ENCODE data around the gene ITGAE. TPM values are rescaled to one million over a fixed set of nuclear protein-coding genes. Genes with fewer than 3 reads are reported as not detected.
A peak's percentile ranks its signal among the peaks of the same experiment; 100 is the strongest.

ITGAE gene
- total and polyA plus RNA-seq, 7 donors, result 25.2 to 51.8 (median 42.9) TPM

DNA sequence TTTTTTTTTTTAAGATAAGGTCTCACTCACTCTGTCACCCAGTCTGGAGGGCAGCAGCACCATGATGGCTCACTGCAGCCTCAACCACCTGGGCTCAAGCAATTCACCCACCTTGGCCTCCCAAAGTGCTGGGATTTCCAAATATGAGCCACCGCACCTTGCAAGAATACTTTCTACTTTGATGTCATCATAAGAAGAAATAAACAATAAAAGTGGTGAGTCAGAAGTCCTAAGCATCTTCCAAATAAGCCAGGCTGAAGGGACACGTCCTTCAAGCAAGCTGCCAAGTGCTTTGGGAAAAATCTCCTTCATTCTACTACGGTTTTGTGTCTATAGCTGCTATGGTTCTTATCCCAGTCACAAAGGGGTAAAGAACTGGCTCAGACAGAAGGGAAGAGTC, 57.0 kb downstream of the ITGAE start:
- H3K9me3 ChIP-seq, result no peaks in the 10 kb centered on the region
- no peak overlapping the region for H3K4me3 ChIP-seq
- TF ChIP-seq POLR2A (IDR thresholded peaks at IDR 0.05) (no peak), POLR2AphosphoS5 (IDR thresholded peaks at IDR 0.05) (no peak), EP300 (IDR thresholded peaks at IDR 0.05) (no peak)
- TF ChIP-seq, protein P1, sequence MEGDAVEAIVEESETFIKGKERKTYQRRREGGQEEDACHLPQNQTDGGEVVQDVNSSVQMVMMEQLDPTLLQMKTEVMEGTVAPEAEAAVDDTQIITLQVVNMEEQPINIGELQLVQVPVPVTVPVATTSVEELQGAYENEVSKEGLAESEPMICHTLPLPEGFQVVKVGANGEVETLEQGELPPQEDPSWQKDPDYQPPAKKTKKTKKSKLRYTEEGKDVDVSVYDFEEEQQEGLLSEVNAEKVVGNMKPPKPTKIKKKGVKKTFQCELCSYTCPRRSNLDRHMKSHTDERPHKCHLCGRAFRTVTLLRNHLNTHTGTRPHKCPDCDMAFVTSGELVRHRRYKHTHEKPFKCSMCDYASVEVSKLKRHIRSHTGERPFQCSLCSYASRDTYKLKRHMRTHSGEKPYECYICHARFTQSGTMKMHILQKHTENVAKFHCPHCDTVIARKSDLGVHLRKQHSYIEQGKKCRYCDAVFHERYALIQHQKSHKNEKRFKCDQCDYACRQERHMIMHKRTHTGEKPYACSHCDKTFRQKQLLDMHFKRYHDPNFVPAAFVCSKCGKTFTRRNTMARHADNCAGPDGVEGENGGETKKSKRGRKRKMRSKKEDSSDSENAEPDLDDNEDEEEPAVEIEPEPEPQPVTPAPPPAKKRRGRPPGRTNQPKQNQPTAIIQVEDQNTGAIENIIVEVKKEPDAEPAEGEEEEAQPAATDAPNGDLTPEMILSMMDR (IDR thresholded peaks at IDR 0.05), result no peak
- H3K27ac ChIP-seq, result no peak overlapping the region
- intact Hi-C loops (cut with DNase I), result no loop called here
- no peaks in the 10 kb centered on the region for H3K36me3 ChIP-seq
- H3K4me1 ChIP-seq, result peaks cover 0 to under 1% (median 0%) of the 10 kb centered on the region in 4 donors
- no peak for DNase-seq
- 51 to 63% methylated on average over 3 of the region's 3 CpGs for WGBS, 2 donors
- no peaks in the 10 kb centered on the region for H3K27me3 ChIP-seq

DNA sequence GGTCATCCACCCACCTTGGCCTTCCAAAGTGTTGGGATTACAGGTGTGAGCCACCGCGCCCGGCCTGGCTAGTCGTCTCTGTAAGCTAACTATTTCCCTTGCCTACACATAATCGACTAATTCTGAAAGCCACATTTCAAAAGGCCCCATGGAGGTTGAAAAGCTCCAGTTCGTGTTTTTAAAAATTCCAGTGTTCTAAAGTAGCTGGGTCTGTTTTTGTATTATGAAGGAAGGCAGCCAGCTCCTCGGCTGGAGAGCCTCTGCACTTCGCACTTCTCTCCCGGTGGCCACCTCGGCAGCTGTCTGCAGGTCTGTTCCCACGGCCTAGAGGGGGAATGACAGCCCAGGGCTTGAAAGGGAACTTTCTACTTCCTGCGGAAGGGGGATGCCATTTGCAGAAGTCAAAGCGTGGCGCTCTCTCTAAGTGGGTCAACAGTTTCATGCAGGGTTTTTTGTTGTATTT, 60.3 kb downstream of the ITGAE start:
- no peaks in the 10 kb centered on the region for H3K27me3 ChIP-seq
- no peaks in the 10 kb centered on the region for H3K36me3 ChIP-seq
- 51 to 77% methylated on average over 14 of the region's 14 CpGs for WGBS, 2 donors
- H3K4me1 ChIP-seq, result peaks cover 0 to 17% (median 14%) of the 10 kb centered on the region in 4 donors
- TF ChIP-seq, protein P1 (IDR thresholded peaks at IDR 0.05), result no peak
- TF ChIP-seq POLR2AphosphoS5 (IDR thresholded peaks at IDR 0.05), result no peak
- H3K9me3 ChIP-seq, result no peaks in the 10 kb centered on the region
- no peak overlapping the region for H3K4me3 ChIP-seq
- no peak overlapping the region for H3K27ac ChIP-seq
- no peak for DNase-seq
- intact Hi-C loops (cut with DNase I), result no loop called here

DNA sequence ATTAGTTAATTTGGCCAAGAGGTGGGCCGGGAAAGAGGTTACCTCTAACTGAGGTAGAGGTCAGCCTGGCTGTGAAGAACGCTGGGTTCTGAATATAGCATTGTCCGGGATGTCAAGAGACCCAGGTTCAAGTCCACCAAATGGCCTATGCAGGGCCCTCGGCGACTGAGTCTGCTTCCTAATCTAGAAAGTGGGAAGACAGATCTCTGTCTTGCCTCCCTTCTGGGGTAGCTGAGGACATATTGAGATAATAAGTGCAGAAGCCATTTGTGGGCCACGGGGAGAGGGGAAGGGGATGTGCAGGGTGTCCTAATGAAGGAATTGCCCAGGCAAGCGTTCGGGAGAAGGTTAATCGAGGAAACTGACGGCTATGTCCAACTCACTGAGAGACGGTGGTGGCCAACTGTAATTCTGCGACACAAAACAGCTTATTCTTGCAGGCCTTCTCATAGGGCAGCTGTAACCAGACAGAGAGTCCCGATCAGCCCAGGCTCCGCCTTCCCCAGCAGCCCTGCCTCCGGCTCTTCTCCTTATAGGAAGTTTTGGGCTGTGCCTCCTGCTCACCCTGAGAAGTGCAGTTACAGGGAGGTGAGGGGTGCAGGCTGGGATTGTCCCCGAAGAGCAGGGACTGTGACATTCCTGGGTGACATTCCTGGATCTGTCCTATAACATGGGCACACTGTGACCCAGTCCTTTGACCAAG, 61.4 kb downstream of the ITGAE start:
- H3K4me1 ChIP-seq, result peaks cover 0 to 17% (median 14%) of the 10 kb centered on the region in 4 donors
- no peaks in the 10 kb centered on the region for H3K27me3 ChIP-seq
- H3K27ac ChIP-seq, result no peak overlapping the region
- intact Hi-C loops (cut with DNase I), result loop anchor here (5.0 to 10.0 kb wide), 2 partner anchors 175 to 268 kb away; partner anchors contain the start of gene P2RX1
- TF ChIP-seq POLR2A (IDR thresholded peaks at IDR 0.05) (no peak), EP300 (IDR thresholded peaks at IDR 0.05) (no peak), POLR2AphosphoS5 (IDR thresholded peaks at IDR 0.05) (no peak)
- TF ChIP-seq, protein P1 (IDR thresholded peaks at IDR 0.05), result no peak
- no peak for DNase-seq
- H3K4me3 ChIP-seq, result no peak overlapping the region
- no peaks in the 10 kb centered on the region for H3K9me3 ChIP-seq
- 80 to 85% methylated on average over 16 of the region's 16 CpGs for WGBS, 2 donors
- H3K36me3 ChIP-seq, result no peaks in the 10 kb centered on the region

DNA sequence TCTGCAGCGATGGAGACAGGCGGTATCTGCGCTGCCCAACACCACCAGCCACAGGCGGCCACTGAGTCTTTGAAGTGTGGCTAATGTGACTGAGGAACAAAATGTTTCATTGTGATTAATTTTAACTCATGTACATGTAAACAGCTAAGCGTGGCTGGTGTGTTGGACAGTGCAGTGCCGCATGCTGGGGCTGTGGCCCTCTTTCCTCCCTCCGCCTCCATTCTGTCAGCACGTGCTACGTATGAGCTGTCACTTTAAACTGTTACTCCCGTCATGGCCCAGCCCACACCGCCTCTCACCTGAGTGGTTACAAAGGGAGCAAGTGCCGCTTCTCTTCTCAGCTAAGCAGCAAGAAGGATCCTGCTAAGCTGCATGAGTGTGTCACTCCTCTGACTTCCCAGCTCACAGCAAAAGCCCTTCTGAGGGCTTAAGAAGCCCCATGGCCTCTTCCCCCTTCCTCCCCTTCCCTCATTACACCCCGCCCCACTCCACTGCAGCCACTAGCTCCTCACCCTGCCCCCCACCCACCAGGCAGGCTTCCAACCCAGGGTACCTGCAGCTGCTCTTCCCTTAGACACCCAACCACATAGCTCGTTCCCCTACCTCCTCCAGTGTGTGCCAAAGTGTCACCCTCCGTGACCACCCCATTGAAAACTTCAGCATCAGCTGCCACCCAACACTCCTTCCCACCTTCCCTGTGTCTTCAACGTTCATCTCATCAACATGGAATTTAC, 62.3 kb downstream of the ITGAE start:
- no peak for DNase-seq
- Histone ChIP-seq H3K9me3 (no peaks in the 10 kb centered on the region), H3K27ac (peak overlapping the region; percentile 44 to 68 (median 54)), H3K36me3 (no peaks in the 10 kb centered on the region), H3K27me3 (no peaks in the 10 kb centered on the region), H3K4me1 (peaks cover 0 to 17% (median 14%) of the 10 kb centered on the region in 4 donors), H3K4me3 (no peak overlapping the region)
- TF ChIP-seq POLR2AphosphoS5 (IDR thresholded peaks at IDR 0.05) (no peak), POLR2A (IDR thresholded peaks at IDR 0.05) (no peak)
- TF ChIP-seq, protein P1 (IDR thresholded peaks at IDR 0.05), result peak in 1 of 4 experiments; percentile 5
- intact Hi-C loops (cut with DNase I), result loop anchor here (5.0 to 10.0 kb wide), 2 partner anchors 176 to 269 kb away; partner anchors contain the start of gene P2RX1
- 14 to 51% methylated on average over 16 of the region's 16 CpGs for WGBS, 2 donors

Data from sigmoid colon (tissue), 7 donors.